KMS-11 (cell line): Measurements from ENCODE around the gene SLC37A1.

Source experiments
- H2AFZ ChIP-seq: fragments of 200-600 bp; sonication (generic); 2 replicates; pipeline ENCODE4 v1.6.1; 2016; ENCODE audit warnings: antibody characterized with exemption, mixed run types, low read depth
- H3K27ac ChIP-seq: fragments of 200-600 bp; sonication (generic); 2 replicates; pipeline ENCODE4 v1.6.1; 2016; ENCODE audit warnings: mild to moderate bottlenecking, mixed run types
- H3K27me3 ChIP-seq: fragments of 200-600 bp; sonication (generic); 2 replicates; pipeline ENCODE4 v1.6.1; 2017; ENCODE audit warnings: mild to moderate bottlenecking, low read depth, mixed run types, moderate library complexity; ENCODE audit not compliant: insufficient read depth
- H3K36me3 ChIP-seq: fragments of 200-600 bp; sonication (generic); 2 replicates; pipeline ENCODE4 v1.6.1; 2017; ENCODE audit warnings: mild to moderate bottlenecking, mixed run types; ENCODE audit not compliant: insufficient read depth
- H3K4me1 ChIP-seq: fragments of 200-600 bp; sonication (generic); 2 replicates; pipeline ENCODE4 v1.6.1; 2016; ENCODE audit warnings: mild to moderate bottlenecking, low read depth, mixed run types; ENCODE audit not compliant: poor library complexity, severe bottlenecking
- H3K4me2 ChIP-seq: fragments of 200-600 bp; sonication (generic); 2 replicates; pipeline ENCODE4 v1.7.0; 2016; ENCODE audit warnings: mild to moderate bottlenecking, mixed run types
- H3K4me3 ChIP-seq: fragments of 200-600 bp; sonication (generic); IDR thresholded peaks from 2 replicates; pipeline ENCODE4 v1.6.1; 2017; ENCODE audit warnings: low read depth, low read length, mixed read lengths; ENCODE audit not compliant: insufficient read depth
- H3K79me2 ChIP-seq: fragments of 200-600 bp; sonication (generic); 2 replicates; pipeline ENCODE4 v1.6.1; 2016; ENCODE audit warnings: low read depth, mixed run types; ENCODE audit not compliant: insufficient read depth
- H3K9ac ChIP-seq: fragments of 200-600 bp; sonication (generic); 2 replicates; pipeline ENCODE4 v1.6.1; 2016; ENCODE audit warnings: mild to moderate bottlenecking, mixed run types
- H4K20me1 ChIP-seq: fragments of 200-600 bp; sonication (generic); 2 replicates; pipeline ENCODE4 v1.6.1; 2016; ENCODE audit warnings: mild to moderate bottlenecking, mixed run types; ENCODE audit not compliant: insufficient read depth
- TF ChIP-seq, protein P1 (sequence below): fragments of 200-600 bp; sonication (generic); conservative IDR thresholded peaks from 2 replicates; pipeline ENCODE4 v1.6.1; 2017; ENCODE audit warnings: low read depth, mild to moderate bottlenecking, antibody characterized with exemption, low read length, moderate library complexity, mixed read lengths

Gene SLC37A1

DNA sequence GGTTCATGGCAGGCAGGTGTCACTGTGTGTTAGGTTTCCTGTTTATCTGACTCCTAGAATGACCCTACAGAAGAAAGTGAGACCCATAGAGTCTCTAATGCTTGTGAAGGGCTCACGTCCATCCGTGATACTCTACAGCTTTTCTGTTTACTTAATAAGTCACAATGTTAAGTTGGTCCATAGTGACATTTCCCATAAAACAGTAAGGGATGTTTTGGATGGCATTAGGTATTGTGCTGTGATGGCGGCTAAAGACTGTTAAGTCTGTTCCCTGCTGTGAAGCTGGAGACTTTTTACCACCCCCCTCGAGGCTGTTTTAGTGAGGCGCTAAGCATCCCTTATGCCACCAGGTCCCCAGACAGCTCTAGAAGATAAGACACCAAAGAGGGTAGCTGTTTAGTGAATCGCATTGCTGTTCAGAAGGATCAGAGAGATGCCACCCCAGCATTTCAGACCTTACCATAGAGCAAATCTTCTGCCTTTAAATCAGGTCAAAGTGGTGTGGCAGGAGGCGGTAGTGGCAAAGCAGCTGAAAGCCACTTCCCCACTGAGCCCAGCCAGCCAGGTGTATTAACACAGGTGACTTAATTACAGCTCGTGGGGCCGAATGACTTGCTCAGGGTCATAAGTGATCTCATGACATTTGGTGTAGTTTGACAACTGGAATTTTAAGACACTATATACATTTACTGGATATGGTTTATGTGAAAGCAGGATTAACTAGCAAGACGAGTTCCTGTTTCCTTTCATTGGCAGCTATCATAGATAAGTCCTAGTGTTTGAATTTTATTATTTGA, 25.0 kb downstream of the SLC37A1 start:
- TF ChIP-seq, protein P1, sequence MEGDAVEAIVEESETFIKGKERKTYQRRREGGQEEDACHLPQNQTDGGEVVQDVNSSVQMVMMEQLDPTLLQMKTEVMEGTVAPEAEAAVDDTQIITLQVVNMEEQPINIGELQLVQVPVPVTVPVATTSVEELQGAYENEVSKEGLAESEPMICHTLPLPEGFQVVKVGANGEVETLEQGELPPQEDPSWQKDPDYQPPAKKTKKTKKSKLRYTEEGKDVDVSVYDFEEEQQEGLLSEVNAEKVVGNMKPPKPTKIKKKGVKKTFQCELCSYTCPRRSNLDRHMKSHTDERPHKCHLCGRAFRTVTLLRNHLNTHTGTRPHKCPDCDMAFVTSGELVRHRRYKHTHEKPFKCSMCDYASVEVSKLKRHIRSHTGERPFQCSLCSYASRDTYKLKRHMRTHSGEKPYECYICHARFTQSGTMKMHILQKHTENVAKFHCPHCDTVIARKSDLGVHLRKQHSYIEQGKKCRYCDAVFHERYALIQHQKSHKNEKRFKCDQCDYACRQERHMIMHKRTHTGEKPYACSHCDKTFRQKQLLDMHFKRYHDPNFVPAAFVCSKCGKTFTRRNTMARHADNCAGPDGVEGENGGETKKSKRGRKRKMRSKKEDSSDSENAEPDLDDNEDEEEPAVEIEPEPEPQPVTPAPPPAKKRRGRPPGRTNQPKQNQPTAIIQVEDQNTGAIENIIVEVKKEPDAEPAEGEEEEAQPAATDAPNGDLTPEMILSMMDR, result no peak
- H3K4me2 ChIP-seq, result no peak overlapping the region

DNA sequence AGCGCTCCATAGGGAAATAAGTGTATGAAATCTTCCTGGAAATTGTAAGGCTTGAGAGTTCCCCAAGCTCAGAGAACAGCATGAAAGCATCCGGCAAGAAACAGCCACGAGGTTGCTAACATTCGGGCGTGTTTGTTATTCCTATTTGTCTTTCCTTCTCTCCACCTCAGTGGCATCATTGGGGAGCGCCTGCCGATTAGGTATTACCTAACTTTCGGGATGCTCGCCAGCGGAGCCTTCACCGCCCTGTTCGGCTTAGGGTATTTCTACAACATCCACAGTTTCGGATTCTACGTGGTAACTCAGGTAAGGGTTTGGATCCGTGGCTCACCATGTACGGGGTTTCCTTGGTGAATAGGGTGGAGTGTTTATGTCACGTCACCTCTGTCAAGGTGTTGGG, 25.7 kb downstream of the SLC37A1 start:
- H3K27me3 ChIP-seq, result no peaks in the 10 kb centered on the region
- H3K4me2 ChIP-seq, result no peak overlapping the region
- no peaks in the 10 kb centered on the region for H3K36me3 ChIP-seq
- H2AFZ ChIP-seq, result no peak overlapping the region
- H3K79me2 ChIP-seq, result no peaks in the 10 kb centered on the region
- TF ChIP-seq, protein P1, result no peak
- no peak overlapping the region for H3K27ac ChIP-seq
- H3K9ac ChIP-seq, result no peak overlapping the region
- H4K20me1 ChIP-seq, result no peaks in the 10 kb centered on the region
- H3K4me3 ChIP-seq, result no peak overlapping the region
- H3K4me1 ChIP-seq, result no peaks in the 10 kb centered on the region

More for the DNA sequence above, 25.0 kb downstream of the SLC37A1 start:
- H3K36me3 ChIP-seq, result no peaks in the 10 kb centered on the region
- H3K27ac ChIP-seq, result no peak overlapping the region
- no peak overlapping the region for H2AFZ ChIP-seq
- no peak overlapping the region for H3K9ac ChIP-seq
- H3K79me2 ChIP-seq, result no peaks in the 10 kb centered on the region
- no peaks in the 10 kb centered on the region for H3K27me3 ChIP-seq
- H4K20me1 ChIP-seq, result no peaks in the 10 kb centered on the region
- no peak overlapping the region for H3K4me3 ChIP-seq
- H3K4me1 ChIP-seq, result no peaks in the 10 kb centered on the region

DNA sequence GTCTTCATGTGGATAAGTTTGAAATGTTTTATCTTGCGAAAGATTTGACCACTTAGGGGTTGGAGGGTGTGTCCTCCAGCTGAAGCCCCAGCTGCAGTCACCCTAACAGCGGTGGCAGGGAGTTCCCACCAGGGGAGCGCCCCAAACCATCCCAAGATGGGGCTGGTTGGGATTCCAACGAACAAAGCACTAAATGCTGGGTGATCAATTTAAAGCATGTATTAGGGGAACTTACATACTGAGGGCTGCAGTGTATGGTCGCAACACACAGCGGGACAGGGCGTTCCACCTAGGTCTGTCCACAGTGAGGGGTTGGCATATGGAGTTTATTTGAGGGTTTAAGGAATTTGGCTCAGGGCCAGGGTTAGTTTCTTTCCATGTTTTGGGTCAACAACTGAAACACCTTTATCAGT, 26.3 kb downstream of the SLC37A1 start:
- no peaks in the 10 kb centered on the region for H4K20me1 ChIP-seq
- no peak overlapping the region for H3K9ac ChIP-seq
- H3K27ac ChIP-seq, result no peak overlapping the region
- no peaks in the 10 kb centered on the region for H3K27me3 ChIP-seq
- no peak overlapping the region for H2AFZ ChIP-seq
- H3K4me3 ChIP-seq, result no peak overlapping the region
- no peak overlapping the region for H3K4me2 ChIP-seq
- TF ChIP-seq, protein P1, result no peak
- no peaks in the 10 kb centered on the region for H3K36me3 ChIP-seq
- H3K4me1 ChIP-seq, result no peaks in the 10 kb centered on the region
- H3K79me2 ChIP-seq, result no peaks in the 10 kb centered on the region

DNA sequence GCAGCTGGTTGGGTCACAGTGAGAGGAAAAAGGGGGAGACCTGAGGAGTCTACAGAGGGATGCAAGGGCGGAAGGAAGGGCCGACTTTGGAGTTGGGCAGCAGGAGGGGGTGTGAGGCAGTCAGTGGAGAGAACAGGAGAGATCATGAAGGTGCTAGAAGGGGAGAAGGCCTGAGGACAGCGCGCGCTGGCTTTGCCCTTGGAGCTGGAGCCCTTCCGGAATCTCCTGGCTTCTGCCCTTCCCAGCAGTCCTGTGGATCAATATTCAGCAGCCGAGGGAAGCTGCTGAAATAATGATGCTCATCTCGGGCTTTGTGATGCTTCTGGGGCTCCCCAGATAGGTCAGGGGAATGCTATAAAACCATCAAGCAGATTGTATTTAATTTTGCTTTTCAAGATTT, 26.7 kb downstream of the SLC37A1 start:
- no peaks in the 10 kb centered on the region for H3K4me1 ChIP-seq
- H3K79me2 ChIP-seq, result no peaks in the 10 kb centered on the region
- H3K4me3 ChIP-seq, result no peak overlapping the region
- no peak overlapping the region for H3K9ac ChIP-seq
- TF ChIP-seq, protein P1, result no peak
- H2AFZ ChIP-seq, result no peak overlapping the region
- H3K36me3 ChIP-seq, result no peaks in the 10 kb centered on the region
- H4K20me1 ChIP-seq, result no peaks in the 10 kb centered on the region
- no peak overlapping the region for H3K4me2 ChIP-seq
- H3K27me3 ChIP-seq, result no peaks in the 10 kb centered on the region
- no peak overlapping the region for H3K27ac ChIP-seq
